Mucosa of descending colon (tissue), 3 donors: ENCODE measurements around the gene HDLBP. TPM values are rescaled to one million over a fixed set of nuclear protein-coding genes. Genes with fewer than 3 reads are reported as not detected.

Experiments used
- ATAC-seq: fragments of 200-7000 bp; cut with Tn5 transposase; one replicate; pipeline ENCODE4 v1.9.1; 2020; ENCODE audit warnings: mild to moderate bottlenecking, moderate library complexity
- DNase-seq, 3 donors: peaks; one replicate each; pipeline ENCODE4 v3.0.0-alpha.2; 2020
- H3K36me3 ChIP-seq: fragments of 200-600 bp; one replicate; pipeline ENCODE4 v1.8.0; 2021; ENCODE audit warnings: low read depth, mild to moderate bottlenecking
- H3K4me1 ChIP-seq: fragments of 200-600 bp; one replicate; pipeline ENCODE4 v1.8.0; 2021; ENCODE audit warnings: low read depth, mild to moderate bottlenecking
- H3K4me3 ChIP-seq: fragments of 200-600 bp; one replicate; pipeline ENCODE4 v1.8.0; 2021; ENCODE audit warnings: mild to moderate bottlenecking
- H3K9me3 ChIP-seq: fragments of 200-600 bp; one replicate; pipeline ENCODE4 v1.8.0; 2021; ENCODE audit warnings: mild to moderate bottlenecking
- CTCF ChIP-seq: fragments of 200-600 bp; IDR thresholded peaks from one replicate; pipeline ENCODE4 v1.8.0; 2022; ENCODE audit warnings: antibody characterized with exemption, mild to moderate bottlenecking
- intact Hi-C, 2 donors: fragments of 100-400 bp; cut with DNase I in 1 of 2; cut with micrococcal nuclease in 1 of 2; formaldehyde crosslinking; loops; one replicate each; pipeline versions ENCODE4 v1.11.0 to v1.11.1; 2022; cut with DNase I, micrococcal nuclease
- total RNA-seq, 3 donors: library from RNA; stranded (reverse); fragmentation: NEBNext Ultra II Directional in 2 of 3; extraction: Animal tissue kit (Norgen Biotek cat#: 25700) in 2 of 3; gene quantifications; one replicate each; pipeline versions ENCODE4 v1.2.1 to v1.2.4, GENCODE V29; 2021 to 2023
- donor health status: DM: no; HTN: no; CAD: no; lungs with moderate emphysema.
- donor health status: DM: no; HTN: no; CAD: no.
- donor health status: DM: no; HTN: yes; CAD: no.

The HDLBP gene
- total RNA-seq, 3 donors from 2014 or later = 363 to 417 (median 379) TPM

- TF ChIP-seq CTCF = no peak
- DNase-seq (no peak), ATAC-seq (no peak)
- Histone ChIP-seq H3K36me3 (no peaks in the 10 kb centered on the region), H3K9me3 (no peaks in the 10 kb centered on the region), H3K4me3 (no peak overlapping the region), H3K4me1 (no peaks in the 10 kb centered on the region)
- intact Hi-C loops = no loop called here
Measured at GRCh38 chr2:241201445-241202267, 113.8 kb downstream of the HDLBP start.

GRCh38 chr2:241200822-241201395 lies 114.6 kb downstream of the HDLBP start:
- DNase-seq (no peak), ATAC-seq (no peak)
- no peaks in the 10 kb centered on the region for H3K9me3 ChIP-seq
- intact Hi-C loops = no loop called here
- no peaks in the 10 kb centered on the region for H3K36me3 ChIP-seq
- H3K4me1 ChIP-seq = no peaks in the 10 kb centered on the region
- no peak overlapping the region for H3K4me3 ChIP-seq
- TF ChIP-seq CTCF = no peak

- no peak for DNase-seq
- H3K9me3 ChIP-seq = no peaks in the 10 kb centered on the region
- no peak overlapping the region for H3K4me3 ChIP-seq
- TF ChIP-seq CTCF = no peak
- no peak for ATAC-seq
- intact Hi-C loops = no loop called here
- H3K4me1 ChIP-seq = no peaks in the 10 kb centered on the region
- no peaks in the 10 kb centered on the region for H3K36me3 ChIP-seq
Measured at GRCh38 chr2:241199897-241200821, 115.3 kb downstream of the HDLBP start.

- ATAC-seq (no peak), DNase-seq (no peak)
- Histone ChIP-seq H3K9me3 (no peaks in the 10 kb centered on the region), H3K4me1 (no peaks in the 10 kb centered on the region), H3K4me3 (no peak overlapping the region), H3K36me3 (no peaks in the 10 kb centered on the region)
- intact Hi-C loops = no loop called here
- TF ChIP-seq CTCF = no peak
Measured at GRCh38 chr2:241199286-241199685, 116.2 kb downstream of the HDLBP start.

- Histone ChIP-seq H3K4me1 (no peaks in the 10 kb centered on the region), H3K4me3 (no peak overlapping the region), H3K36me3 (no peaks in the 10 kb centered on the region), H3K9me3 (no peaks in the 10 kb centered on the region)
- intact Hi-C loops = no loop called here
- ATAC-seq = no peak
- TF ChIP-seq CTCF = no peak
- DNase-seq = no peak
Measured at GRCh38 chr2:241198381-241199279, 116.8 kb downstream of the HDLBP start.
